Left lung (tissue), 10 donors: ENCODE measurements around the gene PMS1. TPM values are rescaled to one million over a fixed set of nuclear protein-coding genes. Genes with fewer than 3 reads are reported as not detected.
A peak's percentile ranks its signal among the peaks of the same experiment; 100 is the strongest.
"Not testable (repeated sequence)": the region's sequence is repeated elsewhere in the genome, so short reads cannot be mapped to it uniquely, and the experiment has no call there.

Experiments used
- ATAC-seq: fragments of 200-7000 bp; cut with Tn5 transposase; one replicate; pipeline ENCODE4 v1.9.1; 2020; ENCODE audit warnings: moderate library complexity
- DNase-seq, 4 donors: peaks; one replicate each; pipeline ENCODE4 v3.0.0-alpha.2; 2013 to 2020
- H3K27ac ChIP-seq, 2 donors: fragments of 200-600 bp; sonication (generic) in 1 of 2; one replicate each; pipeline versions ENCODE4 v1.5.0 to v1.8.0; 2020 to 2021
- H3K27me3 ChIP-seq, 2 donors: fragments of 200-600 bp; sonication (generic) in 1 of 2; one replicate each; pipeline versions ENCODE4 v1.5.0 to v1.8.0; 2020 to 2021
- H3K36me3 ChIP-seq, 2 donors: fragments of 200-600 bp; sonication (generic) in 1 of 2; one replicate each; pipeline versions ENCODE4 v1.5.0 to v1.8.0; 2020 to 2021
- H3K4me1 ChIP-seq, 2 donors: fragments of 200-600 bp; one replicate each; pipeline ENCODE4 v1.8.0; 2021
- H3K4me3 ChIP-seq, 2 donors: fragments of 200-600 bp; sonication (generic) in 1 of 2; one replicate each; pipeline versions ENCODE4 v1.5.0 to v1.8.0; 2020 to 2021; ENCODE audit warnings: mild to moderate bottlenecking in 1 of 2
- H3K9me3 ChIP-seq, 2 donors: fragments of 200-600 bp; sonication (generic) in 1 of 2; one replicate each; pipeline versions ENCODE4 v1.5.0 to v1.8.0; 2020 to 2021
- CTCF ChIP-seq, 2 donors: fragments of 200-600 bp; sonication (generic) in 1 of 2; IDR thresholded peaks; one replicate each; pipeline versions ENCODE4 v1.5.0 to v1.8.0; 2021; ENCODE audit warnings: antibody characterized with exemption in 2 of 2
- intact Hi-C, 2 donors: fragments of 100-400 bp; cut with DNase I; formaldehyde crosslinking; loops; one replicate each; pipeline versions ENCODE4 v1.11.2 to v1.14.2; 2022
- polyA plus RNA-seq, 6 donors: library from polyadenylated mRNA; unstranded; fragments of 120-200 nt; gene quantifications; one replicate each; pipeline ENCODE4 v1.2.1, GENCODE V29; 2013; ENCODE audit not compliant: insufficient read length in 6 of 6
- total RNA-seq, 2 donors: library from RNA; stranded (reverse); fragmentation: NEBNext Ultra II Directional; extraction: Animal tissue kit (Norgen Biotek cat#: 25700); gene quantifications; one replicate each; pipeline ENCODE4 v1.2.1, GENCODE V29; 2021
- donor health status: DM: no; HTN: yes; CAD: no.
- donor health status: DM: no; HTN: no; CAD: no.

Gene PMS1
- total and polyA plus RNA-seq, 8 donors: 25.4 to 51.6 (median 45.1) TPM

GRCh38 chr2:189824694-189825396, 40.6 kb downstream of the PMS1 start:
- H3K4me3 ChIP-seq: no peak overlapping the region
- H3K9me3 ChIP-seq: no peaks in the 10 kb centered on the region
- H3K27ac ChIP-seq: no peak overlapping the region
- H3K27me3 ChIP-seq: no peaks in the 10 kb centered on the region
- H3K36me3 ChIP-seq: peaks cover 0 to 22% of the 10 kb centered on the region in 2 donors
- ATAC-seq (no peak), DNase-seq (no peak)
- TF ChIP-seq CTCF (IDR thresholded peaks at IDR 0.05): no peak
- intact Hi-C loops: no loop called here
- H3K4me1 ChIP-seq: no peaks in the 10 kb centered on the region

GRCh38 chr2:189826039-189826438, 41.8 kb downstream of the PMS1 start:
- DNase-seq: no peak
- H3K9me3 ChIP-seq: no peaks in the 10 kb centered on the region
- H3K4me3 ChIP-seq: no peak overlapping the region
- intact Hi-C loops: no loop called here
- H3K27ac ChIP-seq: no peak overlapping the region
- H3K27me3 ChIP-seq: no peaks in the 10 kb centered on the region
- no peak for TF ChIP-seq CTCF (IDR thresholded peaks at IDR 0.05)
- peaks cover 0 to 11% of the 10 kb centered on the region in 2 donors for H3K36me3 ChIP-seq
- ATAC-seq: no peak
- no peaks in the 10 kb centered on the region for H3K4me1 ChIP-seq

GRCh38 chr2:189829102-189829833, 45.0 kb downstream of the PMS1 start:
- Histone ChIP-seq H3K36me3 (no peaks in the 10 kb centered on the region), H3K27ac (no peak overlapping the region), H3K27me3 (no peaks in the 10 kb centered on the region), H3K9me3 (no peaks in the 10 kb centered on the region), H3K4me3 (no peak overlapping the region), H3K4me1 (no peaks in the 10 kb centered on the region)
- DNase-seq (no peak), ATAC-seq (no peak)
- intact Hi-C loops: no loop called here
- TF ChIP-seq CTCF (IDR thresholded peaks at IDR 0.05): no peak

GRCh38 chr2:189830510-189830909, 46.3 kb downstream of the PMS1 start:
- H3K27me3 ChIP-seq: no peaks in the 10 kb centered on the region
- intact Hi-C loops: no loop called here
- H3K9me3 ChIP-seq: no peaks in the 10 kb centered on the region
- no peak overlapping the region for H3K27ac ChIP-seq
- DNase-seq (no peak), ATAC-seq (peak; percentile 77)
- no peaks in the 10 kb centered on the region for H3K4me1 ChIP-seq
- H3K4me3 ChIP-seq: no peak overlapping the region
- H3K36me3 ChIP-seq: no peaks in the 10 kb centered on the region
- TF ChIP-seq CTCF (IDR thresholded peaks at IDR 0.05): no peak

DNA sequence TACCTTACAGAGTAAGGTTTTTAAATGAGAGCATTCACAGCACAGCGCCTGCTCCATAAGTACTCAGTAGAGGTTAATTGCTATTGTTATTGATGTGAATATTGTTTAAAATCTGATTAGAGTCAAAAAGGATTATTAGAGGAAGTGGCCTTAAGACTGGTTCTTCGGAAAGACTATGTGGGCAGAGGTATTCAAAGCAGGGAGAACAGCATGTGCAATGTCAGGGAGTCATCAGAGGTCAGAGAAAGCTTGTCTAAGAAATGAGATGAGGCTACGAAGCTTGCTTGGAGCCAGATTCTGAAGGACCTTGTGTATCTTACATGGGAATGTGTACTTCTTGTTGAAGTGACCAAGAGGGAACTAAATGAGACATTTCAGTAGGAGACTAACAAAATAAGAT, 49.8 kb downstream of the PMS1 start:
- no peak for TF ChIP-seq CTCF (IDR thresholded peaks at IDR 0.05)
- H3K9me3 ChIP-seq: no peaks in the 10 kb centered on the region
- H3K4me3 ChIP-seq: no peak overlapping the region
- no peak overlapping the region for H3K27ac ChIP-seq
- H3K4me1 ChIP-seq: no peaks in the 10 kb centered on the region
- H3K27me3 ChIP-seq: no peaks in the 10 kb centered on the region
- no peak for DNase-seq
- no peak for ATAC-seq
- intact Hi-C loops: no loop called here
- H3K36me3 ChIP-seq: no peaks in the 10 kb centered on the region

DNA sequence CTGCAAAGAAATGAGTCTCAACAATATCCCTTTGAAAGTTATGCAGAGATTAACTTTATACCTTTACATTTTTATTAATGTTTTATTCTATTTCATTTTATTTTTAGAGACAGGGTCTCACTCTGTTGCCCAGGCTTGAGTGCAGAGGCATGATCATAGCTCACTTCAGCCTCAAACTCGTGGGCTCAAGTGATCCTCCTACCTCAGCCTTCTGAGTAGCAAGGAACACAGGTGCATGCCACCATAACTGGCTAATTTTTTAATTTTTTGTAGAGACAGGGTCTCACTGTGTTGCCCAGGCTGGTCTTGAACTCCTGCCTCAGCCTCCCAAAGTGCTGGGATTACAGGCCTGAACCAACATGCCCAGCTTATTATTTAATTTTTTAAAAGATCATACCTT, 50.4 kb downstream of the PMS1 start:
- H3K27ac ChIP-seq, H3K27me3 ChIP-seq, intact Hi-C loops, H3K36me3 ChIP-seq, H3K4me1 ChIP-seq, ATAC-seq, H3K4me3 ChIP-seq, DNase-seq, H3K9me3 ChIP-seq: not testable (repeated sequence)
